Measurements from ENCODE around the gene PIGR.

- TF ChIP-seq GLIS3 (CRISPR knock-in tag; IDR thresholded peaks at IDR 0.05) (no peak), ZFP3 (CRISPR knock-in tag; IDR thresholded peaks at IDR 0.05) (no peak), ZNF70 (CRISPR knock-in tag; IDR thresholded peaks at IDR 0.05) (no peak), ZFP30 (CRISPR knock-in tag; IDR thresholded peaks at IDR 0.05) (no peak), TSHZ2 (CRISPR knock-in tag; IDR thresholded peaks at IDR 0.05) (no peak), ISL1 (CRISPR knock-in tag; IDR thresholded peaks at IDR 0.05) (no peak), PATZ1 (CRISPR knock-in tag; IDR thresholded peaks at IDR 0.05; ENCODE audit: borderline replicate concordance) (no peak)
These were observed 2.9 kb upstream of the PIGR start for GRCh38 chr1:206949208-206949607.

Measured in SK-N-SH treated with all-trans-retinoic acid at 6 μM for 48 hours (cell line).